ENCODE measurements around the gene PTGR3.

The PTGR3 gene

GRCh38 chr18:75238786-75239185 lies 29.8 kb upstream of the PTGR3 start:
- H3K27ac ChIP-seq, result no peak overlapping the region
- DNase-seq (ENCODE audit: low read depth, low spot score), result no peak

- no peak overlapping the region for H3K27ac ChIP-seq
- no peak for DNase-seq (ENCODE audit: low read depth, low spot score)
Observed at GRCh38 chr18:75238100-75238499, 29.2 kb upstream of the PTGR3 start.

DNA sequence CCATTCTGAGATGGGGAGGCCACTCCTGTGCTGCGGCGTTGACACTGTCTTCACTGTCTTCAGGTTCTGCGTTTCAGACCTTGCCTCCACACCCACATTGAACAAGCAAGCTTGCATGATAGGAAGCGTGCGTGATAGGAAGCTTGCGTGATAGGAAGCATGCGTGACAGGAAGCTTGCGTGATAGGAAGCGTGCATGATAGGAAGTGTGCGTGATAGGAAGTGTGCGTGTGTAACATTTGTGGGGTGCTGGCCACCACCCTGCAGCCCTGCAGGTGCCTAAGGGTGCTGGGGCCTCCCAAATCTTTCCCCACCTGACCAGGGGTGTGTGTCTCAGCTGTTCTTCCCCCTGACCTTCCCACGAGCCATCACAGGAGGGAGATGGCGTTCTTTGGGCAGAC lies 27.0 kb upstream of the PTGR3 start:
- no peak overlapping the region for H3K27ac ChIP-seq
- DNase-seq (ENCODE audit: low read depth, low spot score), result no peak

- H3K27ac ChIP-seq, result no peak overlapping the region
Observed at GRCh38 chr18:75234901-75235300, 26.0 kb upstream of the PTGR3 start.

GRCh38 chr18:75231053-75231406 lies 22.1 kb upstream of the PTGR3 start:
- no peak for DNase-seq (ENCODE audit: low read depth, low spot score)

More at GRCh38 chr18:75234901-75235300, 26.0 kb upstream of the PTGR3 start:
- DNase-seq (ENCODE audit: low read depth, low spot score), result no peak

DNA sequence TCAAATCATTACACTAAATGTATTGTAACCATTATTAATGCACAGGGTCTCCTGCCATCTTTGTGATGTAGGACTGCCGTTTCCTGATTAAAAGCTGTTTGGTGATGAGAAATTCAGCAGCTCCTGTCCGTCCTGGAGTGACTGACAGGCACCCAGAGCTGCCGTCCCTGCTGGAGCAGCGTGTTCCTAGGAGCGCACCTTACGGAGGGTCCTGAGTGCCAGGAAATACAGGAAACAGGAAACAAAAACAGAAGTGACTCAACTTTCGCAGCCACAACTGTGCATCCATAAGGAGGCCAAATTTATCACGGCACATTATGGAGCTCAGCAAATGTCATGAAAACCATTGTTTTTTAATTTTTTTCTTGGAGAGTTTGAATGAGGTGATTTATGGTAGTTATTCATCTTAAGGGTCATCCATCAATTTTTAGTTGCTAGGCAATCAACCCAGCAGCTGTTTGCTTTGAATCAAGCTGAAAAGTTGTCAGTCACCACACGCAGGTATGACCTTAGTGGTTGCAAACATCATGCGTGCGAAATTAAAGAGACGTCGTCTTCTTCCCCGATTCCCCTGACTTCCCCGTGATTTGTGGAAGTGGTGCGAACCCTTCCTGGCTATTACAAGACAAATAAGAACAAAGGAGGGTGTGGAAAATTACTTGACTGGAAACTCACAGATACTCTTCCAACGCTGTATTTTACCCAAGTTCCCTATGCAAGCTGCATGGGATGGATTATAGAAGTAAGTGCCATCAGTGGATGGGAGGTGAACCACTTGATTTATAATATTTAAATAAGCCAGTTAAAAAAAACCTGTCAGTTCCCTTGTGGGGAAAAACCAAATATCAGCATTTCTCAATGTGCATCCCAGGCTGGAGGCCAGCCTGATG lies 21.5 kb upstream of the PTGR3 start:
- H3K27ac ChIP-seq, result no peak overlapping the region
- DNase-seq (ENCODE audit: low read depth, low spot score), result no peak

More at GRCh38 chr18:75231053-75231406, 22.1 kb upstream of the PTGR3 start:
- no peak overlapping the region for H3K27ac ChIP-seq

DNA sequence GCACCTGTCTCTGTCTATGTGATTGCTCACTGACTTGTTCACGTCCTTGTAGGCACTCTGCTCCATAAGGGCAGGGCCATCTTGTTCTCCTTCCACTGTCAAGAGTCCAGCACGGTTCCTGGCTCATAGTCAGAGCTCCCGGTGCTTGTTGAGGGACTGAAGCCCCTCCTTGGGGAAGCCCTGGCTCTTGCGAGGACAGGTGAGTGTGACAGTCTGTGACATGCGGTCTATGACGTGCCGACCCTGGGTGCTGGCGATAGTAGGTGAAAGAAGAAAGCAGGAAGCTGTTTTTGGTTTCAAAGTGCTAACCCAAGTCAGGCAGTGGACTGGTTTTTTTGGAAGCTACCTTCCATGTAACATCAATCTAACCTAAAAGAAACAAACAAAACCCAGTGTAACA lies 20.5 kb upstream of the PTGR3 start:
- H3K27ac ChIP-seq, result no peak overlapping the region
- no peak for DNase-seq (ENCODE audit: low read depth, low spot score)

GRCh38 chr18:75228967-75229366 lies 20.0 kb upstream of the PTGR3 start:
- no peak overlapping the region for H3K27ac ChIP-seq
- DNase-seq (ENCODE audit: low read depth, low spot score), result no peak

GRCh38 chr18:75227535-75228296 lies 18.8 kb upstream of the PTGR3 start:
- H3K27ac ChIP-seq, result no peak overlapping the region
- no peak for DNase-seq (ENCODE audit: low read depth, low spot score)

GRCh38 chr18:75226956-75227316 lies 18.0 kb upstream of the PTGR3 start:
- DNase-seq (ENCODE audit: low read depth, low spot score), result no peak

DNA sequence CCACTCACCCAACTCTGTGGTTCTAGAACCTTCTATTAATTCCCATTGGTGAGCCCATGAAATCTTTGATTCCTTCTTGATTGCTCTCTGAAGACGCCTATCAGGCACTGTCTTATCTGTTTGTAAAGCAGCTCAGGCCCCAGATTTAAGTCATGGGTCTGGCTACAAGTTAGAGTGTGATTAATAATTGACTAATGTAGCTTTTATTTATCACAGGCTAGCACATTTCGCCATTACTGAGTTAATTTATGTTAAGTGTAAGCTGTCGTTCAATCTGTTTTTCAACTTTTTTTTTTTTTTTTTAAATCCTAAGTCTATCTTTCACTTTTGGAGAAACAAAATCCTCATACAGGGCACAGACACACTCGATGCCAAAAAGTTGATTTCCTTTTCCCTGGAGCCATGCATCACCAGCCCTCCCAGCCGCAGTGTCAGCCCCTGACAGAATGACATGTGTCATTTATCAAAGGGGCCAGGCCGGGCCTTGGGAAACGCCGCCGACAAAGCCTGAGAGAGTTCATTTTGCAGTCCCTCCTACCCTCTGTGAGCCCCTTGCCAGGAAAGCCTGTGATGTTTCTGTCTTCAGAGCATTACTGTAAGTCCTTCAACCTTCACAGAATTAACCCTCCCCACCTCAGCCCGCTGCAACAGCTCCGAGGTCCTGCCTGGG lies 17.5 kb upstream of the PTGR3 start:
- no peak for DNase-seq (ENCODE audit: low read depth, low spot score)
- no peak overlapping the region for H3K27ac ChIP-seq

More at GRCh38 chr18:75226956-75227316, 18.0 kb upstream of the PTGR3 start:
- H3K27ac ChIP-seq, result no peak overlapping the region

- H3K27ac ChIP-seq, result no peak overlapping the region
- DNase-seq (ENCODE audit: low read depth, low spot score), result no peak
Observed at GRCh38 chr18:75223687-75224347, 14.9 kb upstream of the PTGR3 start.

DNA sequence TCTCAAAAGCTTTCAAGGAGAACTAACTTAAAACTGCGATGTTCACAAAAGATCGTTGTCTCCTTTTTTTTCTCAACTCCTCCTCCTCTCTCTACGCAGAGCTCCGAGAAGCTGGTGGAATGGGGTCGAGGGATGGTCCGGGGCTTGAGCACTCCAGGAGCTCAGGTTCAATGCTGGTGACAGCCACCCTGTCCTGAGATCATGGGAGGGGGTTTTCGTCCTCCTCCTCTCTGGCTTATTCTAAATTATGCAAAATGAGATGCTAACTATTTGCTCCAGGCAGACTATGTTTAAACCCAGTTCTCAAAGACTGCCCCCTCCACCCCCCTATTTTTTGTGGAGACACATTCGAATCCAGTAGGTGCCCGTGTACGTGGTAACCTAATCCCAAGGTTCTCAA lies 13.5 kb upstream of the PTGR3 start:
- DNase-seq (ENCODE audit: low read depth, low spot score), result no peak
- H3K27ac ChIP-seq, result no peak overlapping the region

GRCh38 chr18:75221897-75222296 lies 13.0 kb upstream of the PTGR3 start:
- H3K27ac ChIP-seq, result no peak overlapping the region

GRCh38 chr18:75221397-75221796 lies 12.5 kb upstream of the PTGR3 start:
- no peak for DNase-seq (ENCODE audit: low read depth, low spot score)
- H3K27ac ChIP-seq, result peak overlapping the region; percentile 11

More at GRCh38 chr18:75221897-75222296, 13.0 kb upstream of the PTGR3 start:
- no peak for DNase-seq (ENCODE audit: low read depth, low spot score)

DNA sequence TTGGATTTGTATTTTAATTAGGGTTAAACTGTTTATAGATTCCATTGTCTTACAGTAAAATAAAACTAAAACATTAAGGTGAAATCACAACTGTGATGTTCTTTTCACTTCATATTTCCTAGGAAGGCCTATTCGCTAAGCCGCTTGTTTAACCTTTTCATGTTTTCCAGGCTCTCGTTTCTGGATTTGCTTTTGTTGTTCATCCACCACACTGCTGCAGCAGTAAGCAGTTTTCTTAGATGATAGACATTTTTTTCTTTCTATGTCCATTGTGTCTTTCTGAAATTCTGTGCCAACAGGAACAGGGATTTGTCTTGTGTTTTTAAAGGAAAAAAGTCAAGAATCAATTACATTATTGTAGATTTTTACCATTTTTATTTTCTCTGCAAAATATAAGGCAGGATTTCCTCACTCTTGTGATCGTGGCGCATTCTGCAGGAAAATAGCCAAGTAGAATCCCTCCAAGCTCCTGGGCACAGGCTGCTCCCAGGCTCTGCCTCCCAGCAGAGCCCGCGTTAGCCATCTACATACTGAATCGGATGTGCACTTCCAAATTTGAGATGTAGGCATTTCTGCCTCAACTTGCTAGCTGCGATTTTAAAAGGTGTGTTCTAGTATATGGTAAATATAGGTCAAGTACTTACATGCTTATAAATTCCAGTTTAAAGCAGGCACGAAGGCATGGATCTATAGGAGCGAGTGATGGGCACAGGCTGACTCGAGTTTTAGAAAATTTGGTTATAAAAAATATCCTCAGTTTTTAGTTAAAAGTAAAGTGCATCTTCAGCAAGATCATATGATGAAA lies 11.8 kb upstream of the PTGR3 start:
- DNase-seq (ENCODE audit: low read depth, low spot score), result no peak
- peak overlapping the region; percentile 11 for H3K27ac ChIP-seq

DNA sequence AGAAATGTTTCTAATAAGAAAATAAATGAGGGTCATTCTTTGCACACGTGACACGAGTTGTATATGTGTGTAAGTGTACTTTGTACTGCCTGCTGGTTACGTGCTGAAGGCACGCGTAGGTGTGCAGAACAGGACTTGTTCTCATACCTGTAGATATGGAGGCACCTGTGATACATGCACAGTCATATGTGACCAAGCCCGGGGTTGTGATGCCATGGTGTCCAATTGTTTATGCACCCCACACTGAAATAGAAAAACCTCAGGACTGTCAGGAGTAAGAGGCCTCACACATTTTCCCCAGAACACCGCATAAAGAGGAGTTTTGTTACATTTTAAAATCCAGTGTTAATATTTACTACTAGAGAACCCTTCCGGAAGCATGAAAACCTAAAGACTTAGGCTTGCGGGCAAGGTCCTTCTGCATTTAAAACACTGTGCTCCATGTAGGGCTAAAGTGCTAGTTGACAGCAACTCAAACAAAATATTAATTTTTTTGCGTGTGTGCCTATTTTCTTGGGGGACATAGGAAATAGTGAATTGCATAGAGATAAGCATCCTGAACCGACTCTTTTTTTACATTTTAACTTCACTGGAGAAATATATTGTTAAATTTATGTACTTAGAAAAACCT lies 10.9 kb upstream of the PTGR3 start:
- DNase-seq (ENCODE audit: low read depth, low spot score), result no peak
- H3K27ac ChIP-seq, result no peak overlapping the region

DNA sequence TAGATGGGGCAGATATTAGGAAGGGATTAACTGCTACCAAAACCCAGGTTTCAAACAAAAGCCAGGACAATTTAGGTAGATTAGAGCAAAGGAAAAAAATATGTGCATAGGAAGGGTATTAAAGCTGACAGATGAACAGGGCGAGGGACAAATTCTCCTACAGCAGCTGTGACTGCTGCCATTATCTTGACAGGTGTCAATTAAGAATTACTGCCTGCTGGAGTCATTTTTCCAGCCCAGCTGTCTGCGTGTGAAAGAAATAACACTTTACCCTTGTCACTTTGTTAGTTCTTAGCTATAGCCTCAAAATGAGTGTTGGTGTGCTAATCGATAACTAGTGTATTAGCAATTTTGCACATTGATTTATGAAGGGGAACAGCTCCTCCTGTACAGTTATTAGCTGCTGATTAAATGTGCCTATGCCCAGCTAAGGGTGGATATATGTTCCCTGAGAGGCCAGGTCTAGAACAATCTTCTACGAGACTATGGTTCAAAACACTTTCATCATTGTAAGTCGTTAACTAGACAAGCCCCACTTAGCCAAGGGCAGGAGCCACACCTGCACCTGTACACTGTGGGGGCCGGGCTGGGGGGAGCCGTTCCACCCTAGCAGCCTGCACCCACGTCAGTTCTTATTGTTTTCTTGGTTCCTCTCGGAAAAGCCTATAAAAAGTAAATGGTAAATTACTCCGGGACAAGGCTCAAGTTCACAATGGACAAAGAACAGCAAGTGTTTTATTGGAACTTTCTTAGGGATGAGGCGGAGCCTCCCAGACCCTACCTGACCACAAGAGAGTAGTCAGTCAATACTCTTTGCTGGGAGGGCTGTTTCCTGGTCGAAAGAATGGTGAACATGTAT lies 9.4 kb upstream of the PTGR3 start:
- DNase-seq (ENCODE audit: low read depth, low spot score), result no peak
- H3K27ac ChIP-seq, result no peak overlapping the region
